IMR-90 (cell line): Measurements from ENCODE around the gene TTC8. TPM values are rescaled to one million over a fixed set of nuclear protein-coding genes. Genes with fewer than 3 reads are reported as not detected.

ENCODE experiments used
- ATAC-seq: fragments of 200-7000 bp; cut with Tn5 transposase; 2 replicates; pipeline ENCODE4 v1.9.1; 2020; ENCODE audit warnings: low read depth, mild to moderate bottlenecking, moderate library complexity
- BruUV-seq: library from RNA; stranded (reverse); fragments of 400-500 nt; replicated peaks from 2 replicates; lab custom pipeline; 2021; lab: Mats Ljungman, UMichigan
- CTCF ChIA-PET: fragments of 300-600 bp; formaldehyde crosslinking; extraction: SDS; loops from one replicate; lab custom pipeline; 2021; ENCODE audit warnings: antibody characterized with exemption; lab: Yijun Ruan, JAX
- POLR2A ChIA-PET: fragments of 300-600 bp; sonication (Branson Sonifier 250); formaldehyde crosslinking; loops from one replicate; lab custom pipeline; 2022; ENCODE audit warnings: antibody characterized with exemption; ENCODE audit not compliant: unreplicated experiment; lab: Charles Lee
- DNase-seq: peaks from one replicate; pipeline ENCODE4 v3.0.0; 2013
- H2AFZ ChIP-seq: replicated peaks from 2 replicates; pipeline ENCODE3; 2013; ENCODE audit warnings: low read length, mild to moderate bottlenecking; ENCODE audit not compliant: poor library complexity
- H2AK5ac ChIP-seq: 2 replicates; pipeline ENCODE4 v1.6.1; 2013; ENCODE audit warnings: low read depth, low read length, inconsistent platforms
- H2AK9ac ChIP-seq: replicated peaks from 2 replicates; pipeline ENCODE3; 2013; ENCODE audit warnings: mild to moderate bottlenecking, low read depth, low read length, moderate library complexity; ENCODE audit not compliant: poor library complexity
- H2BK120ac ChIP-seq: 2 replicates; pipeline ENCODE4 v1.6.1; 2013; ENCODE audit warnings: low read depth, low read length, inconsistent platforms
- H2BK15ac ChIP-seq: 3 replicates; pipeline ENCODE4 v1.6.1; 2013; ENCODE audit warnings: low read depth, low read length, inconsistent platforms
- H2BK20ac ChIP-seq: 2 replicates; pipeline ENCODE4 v1.6.1; 2013; ENCODE audit warnings: low read depth, mild to moderate bottlenecking, inconsistent platforms, low read length, moderate library complexity
- H2BK5ac ChIP-seq: 2 replicates; pipeline ENCODE4 v1.6.1; 2013; ENCODE audit warnings: mild to moderate bottlenecking, low read depth, low read length, inconsistent platforms; ENCODE audit not compliant: poor library complexity, severe bottlenecking
- H3K14ac ChIP-seq: replicated peaks from 2 replicates; pipeline ENCODE4 v1.6.1; 2013; ENCODE audit warnings: low read depth, low read length, inconsistent platforms
- H3K18ac ChIP-seq: 2 replicates; pipeline ENCODE4 v1.6.1; 2013; ENCODE audit warnings: low read depth, low read length, control low read depth
- H3K23ac ChIP-seq: 2 replicates; pipeline ENCODE4 v1.6.1; 2013; ENCODE audit warnings: low read depth, low read length, inconsistent platforms
- H3K27ac ChIP-seq: 2 replicates; pipeline ENCODE4 v1.5.1; 2013; ENCODE audit warnings: mild to moderate bottlenecking, control low read depth, low read length; ENCODE audit not compliant: insufficient read depth
- H3K27me3 ChIP-seq: 2 replicates; pipeline ENCODE4 v1.6.1; 2013; ENCODE audit warnings: low read length; ENCODE audit not compliant: control insufficient read depth, insufficient read depth
- H3K36me3 ChIP-seq: 2 replicates; pipeline ENCODE4 v1.6.1; 2013; ENCODE audit warnings: low read length, mixed read lengths; ENCODE audit not compliant: control insufficient read depth, insufficient read depth
- H3K4ac ChIP-seq: 2 replicates; pipeline ENCODE4 v1.6.1; 2013; ENCODE audit warnings: low read depth, low read length, inconsistent platforms
- H3K4me1 ChIP-seq: 2 replicates; pipeline ENCODE4 v1.6.1; 2013; ENCODE audit warnings: low read length, mixed read lengths; ENCODE audit not compliant: control insufficient read depth, insufficient read depth
- H3K4me2 ChIP-seq: 2 replicates; pipeline ENCODE4 v1.6.1; 2013; ENCODE audit warnings: low read depth, mild to moderate bottlenecking, control low read depth, low read length, moderate library complexity
- H3K4me3 ChIP-seq: 2 replicates; pipeline ENCODE4 v1.5.1; 2013; ENCODE audit warnings: low read depth, mild to moderate bottlenecking, control low read depth, low read length, moderate library complexity; ENCODE audit not compliant: insufficient read depth
- H3K56ac ChIP-seq: 2 replicates; pipeline ENCODE4 v1.6.1; 2013; ENCODE audit warnings: low read length, inconsistent platforms; ENCODE audit not compliant: insufficient read depth; ENCODE audit errors: extremely low read depth
- H3K79me1 ChIP-seq, 2 experiments: 2 replicates each; pipeline ENCODE4 v1.6.1; 2013; ENCODE audit warnings: low read length in 2 of 2, inconsistent platforms in 1 of 2, low read depth in 1 of 2
- H3K9ac ChIP-seq: 2 replicates; pipeline ENCODE4 v1.6.1; 2013; ENCODE audit warnings: low read depth, low read length, control low read depth
- H3K9me1 ChIP-seq: 2 replicates; pipeline ENCODE4 v1.6.1; 2013; ENCODE audit warnings: low read length, inconsistent platforms; ENCODE audit not compliant: insufficient read depth
- H3K9me3 ChIP-seq: 2 replicates; pipeline ENCODE4 v1.6.1; 2013; ENCODE audit warnings: low read length; ENCODE audit not compliant: control insufficient read depth, insufficient read depth
- H4K20me1 ChIP-seq: 2 replicates; pipeline ENCODE4 v1.6.1; 2013; ENCODE audit warnings: low read length, inconsistent platforms; ENCODE audit not compliant: insufficient read depth
- H4K5ac ChIP-seq: 2 replicates; pipeline ENCODE4 v1.6.1; 2013; ENCODE audit warnings: mild to moderate bottlenecking, low read depth, low read length, control low read depth
- H4K8ac ChIP-seq, 2 experiments: 2 replicates each; pipeline ENCODE4 v1.6.1; 2013; ENCODE audit warnings: low read depth in 2 of 2, low read length in 2 of 2, control low read depth in 1 of 2, inconsistent platforms in 1 of 2
- H4K91ac ChIP-seq: 2 replicates; pipeline ENCODE4 v1.6.1; 2013; ENCODE audit warnings: low read depth, low read length, inconsistent platforms; ENCODE audit not compliant: insufficient read depth
- CEBPB ChIP-seq: IDR thresholded peaks from 2 replicates; pipeline ENCODE4 v1.6.1; 2012; ENCODE audit warnings: low read depth, low read length, improper control_type of control experiment
- POLR2A ChIP-seq: IDR thresholded peaks from 2 replicates; pipeline ENCODE4 v1.6.1; 2012; ENCODE audit warnings: mild to moderate bottlenecking, low read depth, low read length
- WGBS, 2 experiments: methylation state at CpG; one replicate each; pipeline versions ENCODE4 v1.1.5 to v1.1.7; 2013; ENCODE audit warnings: missing lambda C conversion rate in 2 of 2; ENCODE audit not compliant: insufficient read length in 1 of 2; ENCODE audit errors: extremely low coverage in 2 of 2; 5-methylcytosine and 5-hydroxymethylcytosine counted together
- dilution Hi-C: fragments of 300-500 bp; cut with HindIII; formaldehyde crosslinking; loops from one replicate; pipeline ENCODE4 v1.14.3; 2018; ENCODE audit warnings: low sequenced_read_pairs; ENCODE audit not compliant: unreplicated experiment
- in situ Hi-C: fragments of 300-500 bp; cut with MboI; formaldehyde crosslinking; loops from 3 replicates; pipeline ENCODE4 v1.14.3; 2019; ENCODE audit warnings: low sequenced_read_pairs, inconsistent platforms, mixed read lengths
- intact Hi-C: fragments of 100-400 bp; cut with micrococcal nuclease; formaldehyde crosslinking; loops from 2 replicates; pipeline ENCODE4 v1.10.0; 2022
- polyA plus RNA-seq, 3 experiments: library from polyadenylated mRNA; depleted of rRNA; stranded (reverse); fragments of >200 nt; gene quantifications; 2 replicates each; pipeline ENCODE4 v1.2.3, GENCODE V29; 2012; ENCODE audit warnings: low replicate concordance in 1 of 3
- total RNA-seq: library from RNA; depleted of rRNA; stranded (reverse); fragments of >200 nt; gene quantifications from 2 replicates; pipeline ENCODE4 v1.2.3, GENCODE V29; 2012
- TF ChIP-seq, protein P1 (sequence below): fragments of 150-350 bp; IDR thresholded peaks from 2 replicates; pipeline ENCODE4 v1.6.1; 2016; ENCODE audit warnings: low read depth, mild to moderate bottlenecking, low read length, moderate library complexity, borderline replicate concordance

TTC8 gene
- total and polyA plus RNA-seq, 2 of the 4 experiments (the other 2 are of a cell fraction), result 48.9 to 84.2 TPM

DNA sequence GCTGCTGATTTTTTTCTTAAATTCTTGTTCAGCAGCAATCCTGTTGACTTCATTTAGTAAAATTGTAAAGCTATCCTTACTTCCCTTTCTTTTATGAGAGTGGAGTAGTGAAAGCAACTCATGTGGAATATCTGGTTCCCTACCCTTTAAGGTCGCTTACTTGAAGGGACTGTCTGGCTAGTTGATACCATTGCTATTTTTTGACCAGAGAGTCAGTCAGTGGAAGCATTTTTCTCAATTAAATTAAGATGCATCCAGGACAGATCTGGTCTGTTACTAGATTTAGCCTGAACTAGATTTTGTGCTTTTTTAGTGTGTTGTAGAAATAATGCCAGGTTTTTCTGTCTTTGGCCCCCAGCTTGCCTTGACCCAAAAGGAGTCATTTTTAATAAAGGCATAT is 18.0 kb downstream of the TTC8 start:
- no peak overlapping the region for H3K27ac ChIP-seq
- peak overlapping the region; percentile 37; the same call in 1 of the 2 replicates for H3K56ac ChIP-seq
- dilution Hi-C loops, result no loop called here
- in situ Hi-C loops, result no loop called here
- peaks cover 10 to 37% of the 10 kb centered on the region in 2 experiments for H3K79me1 ChIP-seq
- no peak; the same call in 1 of the 2 replicates for ATAC-seq
- H3K9me1 ChIP-seq, result no peaks in the 10 kb centered on the region; the same call in 1 of the 2 replicates
- peak overlapping the region; percentile 63; the same call in 1 of the 2 replicates for H3K4ac ChIP-seq
- peak overlapping the region; percentile 74; the same call in 1 of the 2 replicates for H3K23ac ChIP-seq
- H3K4me3 ChIP-seq, result no peak overlapping the region
- no peak overlapping the region for H3K9ac ChIP-seq
- peak overlapping the region; percentile 90 for H2BK20ac ChIP-seq
- peak overlapping the region; percentile 66 to 84 for H4K8ac ChIP-seq
- H3K4me2 ChIP-seq, result peak overlapping the region; percentile 54; the same call in 1 of the 2 replicates
- no peak overlapping the region; the same call in 1 of the 2 replicates for H2AK5ac ChIP-seq
- H2BK15ac ChIP-seq, result 0 out of 3 replicates have a peak overlapping the region, but pooled peaks have one; percentile 81
- H2BK5ac ChIP-seq, result peak overlapping the region; percentile 86
- peak overlapping the region; percentile 82 for H2BK120ac ChIP-seq
- WGBS, 2 experiments, result no CpG with 5 or more reads among the region's 1 CpG
- H4K91ac ChIP-seq, result peak overlapping the region; percentile 67
- H3K4me1 ChIP-seq, result peaks cover 8% of the 10 kb centered on the region; the same call in 1 of the 2 replicates
- H2AK9ac ChIP-seq, result no peak overlapping the region
- CTCF ChIA-PET, result interaction anchor here (1.2 kb wide), 1 partner anchor 175 kb away, joined by 3 read pairs; no protein-coding TSS in a partner anchor
- H3K18ac ChIP-seq, result peak overlapping the region; percentile 69; the same call in 1 of the 2 replicates
- H2AFZ ChIP-seq, result no peak overlapping the region
- no peaks in the 10 kb centered on the region for H3K27me3 ChIP-seq
- DNase-seq, result no peak
- H3K14ac ChIP-seq, result peak overlapping the region; percentile 75
- H3K36me3 ChIP-seq, result peaks cover 5% of the 10 kb centered on the region
- peak overlapping the region; percentile 87; the same call in 1 of the 2 replicates for H4K5ac ChIP-seq
- POLR2A ChIA-PET, result interaction anchor here (0.5 kb wide), 1 partner anchor 16 kb away, joined by 20 read pairs; no protein-coding TSS in a partner anchor
- H4K20me1 ChIP-seq, result no peaks in the 10 kb centered on the region
- no TSS peak for BruUV-seq
- no peak for TF ChIP-seq POLR2A
- TF ChIP-seq CEBPB, result no peak
- TF ChIP-seq, protein P1, sequence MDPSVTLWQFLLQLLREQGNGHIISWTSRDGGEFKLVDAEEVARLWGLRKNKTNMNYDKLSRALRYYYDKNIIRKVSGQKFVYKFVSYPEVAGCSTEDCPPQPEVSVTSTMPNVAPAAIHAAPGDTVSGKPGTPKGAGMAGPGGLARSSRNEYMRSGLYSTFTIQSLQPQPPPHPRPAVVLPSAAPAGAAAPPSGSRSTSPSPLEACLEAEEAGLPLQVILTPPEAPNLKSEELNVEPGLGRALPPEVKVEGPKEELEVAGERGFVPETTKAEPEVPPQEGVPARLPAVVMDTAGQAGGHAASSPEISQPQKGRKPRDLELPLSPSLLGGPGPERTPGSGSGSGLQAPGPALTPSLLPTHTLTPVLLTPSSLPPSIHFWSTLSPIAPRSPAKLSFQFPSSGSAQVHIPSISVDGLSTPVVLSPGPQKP, result no peak
- H3K9me3 ChIP-seq, result no peaks in the 10 kb centered on the region
- intact Hi-C loops, result loop anchor here (10.0 kb wide), 1 partner anchor 172 kb away; no protein-coding TSS in a partner anchor
